WTC11 (cell line): ENCODE results near the gene AHSG. TPM values are rescaled to one million over a fixed set of nuclear protein-coding genes. Genes with fewer than 3 reads are reported as not detected.
A peak's percentile ranks its signal among the peaks of the same experiment; 100 is the strongest.

Experiments used
- ATAC-seq: fragments of 200-7000 bp; cut with Tn5 transposase; 2 replicates; pipeline ENCODE4 v1.10.0; 2021; ENCODE audit warnings: mild to moderate bottlenecking, moderate library complexity
- CTCF ChIA-PET: fragments of 300-600 bp; sonication (Branson Sonifier 250); formaldehyde crosslinking; loops from one replicate; lab custom pipeline; 2021; ENCODE audit warnings: antibody characterized with exemption; lab: Charles Lee
- POLR2A ChIA-PET: fragments of 350-600 bp; sonication (Branson Sonifier 250); formaldehyde crosslinking; loops from one replicate; lab custom pipeline; 2021; ENCODE audit warnings: antibody characterized with exemption; lab: Charles Lee
- DNase-seq: peaks from one replicate; pipeline ENCODE4 v3.0.0; 2021; ENCODE audit warnings: low spot score
- H3K27ac Mint-ChIP-seq: 2 replicates; pipeline ENCODE4 v1.8.0; 2021; ENCODE audit warnings: mixed read lengths
- H3K27me3 Mint-ChIP-seq: 2 replicates; pipeline ENCODE4 v1.8.0; 2021; ENCODE audit warnings: low read depth, mild to moderate bottlenecking, moderate library complexity, mixed read lengths
- H3K36me3 Mint-ChIP-seq: 2 replicates; pipeline ENCODE4 v1.8.0; 2021; ENCODE audit warnings: mixed read lengths
- H3K4me1 Mint-ChIP-seq: 2 replicates; pipeline ENCODE4 v1.8.0; 2022; ENCODE audit warnings: mixed read lengths
- H3K4me3 Mint-ChIP-seq: 2 replicates; pipeline ENCODE4 v1.8.0; 2021; ENCODE audit warnings: mild to moderate bottlenecking, moderate library complexity, mixed read lengths
- H3K9me3 Mint-ChIP-seq: 2 replicates; pipeline ENCODE4 v1.8.0; 2021; ENCODE audit warnings: mixed read lengths
- GABPB1 ChIP-seq: sonication (generic); formaldehyde crosslinking; IDR thresholded peaks from 2 replicates; pipeline ENCODE4 v1.8.1; 2023; ENCODE audit warnings: mild to moderate bottlenecking, missing genetic modification reagents
- GRHL2 ChIP-seq: fragments of 250-450 bp; sonication (Bioruptor Pico); IDR thresholded peaks from 2 replicates; pipeline ENCODE4 v1.8.0; 2022; ENCODE audit warnings: mild to moderate bottlenecking, moderate library complexity; ENCODE audit not compliant: insufficient replicate concordance, severe bottlenecking
- GTF2I ChIP-seq: fragments of 250-450 bp; sonication (Bioruptor Pico); conservative IDR thresholded peaks from 2 replicates; pipeline ENCODE4 v1.4.0; 2021; ENCODE audit warnings: mild to moderate bottlenecking
- NFYB ChIP-seq: sonication (generic); formaldehyde crosslinking; conservative IDR thresholded peaks from 2 replicates; pipeline ENCODE4 v1.8.0; 2022; ENCODE audit warnings: low read depth, missing genetic modification reagents
- NR3C1 ChIP-seq: sonication (generic); formaldehyde crosslinking; conservative IDR thresholded peaks from 2 replicates; pipeline ENCODE4 v1.8.1; 2023; ENCODE audit warnings: low read depth, mild to moderate bottlenecking, missing genetic modification reagents
- OVOL2 ChIP-seq: fragments of 250-450 bp; sonication (Bioruptor Pico); IDR thresholded peaks from 2 replicates; pipeline ENCODE4 v1.9.0; 2021; ENCODE audit warnings: mild to moderate bottlenecking, borderline replicate concordance
- SMAD3 ChIP-seq: sonication (generic); formaldehyde crosslinking; IDR thresholded peaks from 2 replicates; pipeline ENCODE4 v1.8.0; 2022; ENCODE audit warnings: missing genetic modification reagents, mild to moderate bottlenecking, borderline replicate concordance
- ZNF317 ChIP-seq: sonication (generic); formaldehyde crosslinking; IDR thresholded peaks from 2 replicates; pipeline ENCODE4 v1.8.1; 2023; ENCODE audit warnings: low read depth, mild to moderate bottlenecking, moderate library complexity, missing genetic modification reagents, borderline replicate concordance
- total RNA-seq: library from RNA; stranded (reverse); gene quantifications from 3 replicates; pipeline ENCODE4 v1.2.3, GENCODE V29; 2021
- TF ChIP-seq, protein P1 (sequence below): sonication (generic); formaldehyde crosslinking; IDR thresholded peaks from 2 replicates; pipeline ENCODE4 v1.8.0; 2022; ENCODE audit warnings: missing genetic modification reagents
- TF ChIP-seq, protein P2 (sequence below): fragments of 250-450 bp; sonication (Bioruptor Pico); IDR thresholded peaks from 2 replicates; pipeline ENCODE4 v1.9.0; 2021; ENCODE audit warnings: moderate library complexity, mild to moderate bottlenecking, inconsistent platforms, borderline replicate concordance
- TF ChIP-seq, protein P3 (sequence below): sonication (generic); formaldehyde crosslinking; IDR thresholded peaks from 2 replicates; pipeline ENCODE4 v1.8.1; 2022; ENCODE audit warnings: low read depth, missing genetic modification reagents, borderline replicate concordance
- TF ChIP-seq, protein P4 (sequence below): sonication (generic); formaldehyde crosslinking; IDR thresholded peaks from 2 replicates; pipeline ENCODE4 v1.8.1; 2022; ENCODE audit warnings: low read depth, mild to moderate bottlenecking, moderate library complexity, missing genetic modification reagents, borderline replicate concordance
- TF ChIP-seq, protein P5 (sequence below): sonication (generic); formaldehyde crosslinking; IDR thresholded peaks from 2 replicates; pipeline ENCODE4 v1.8.1; 2023; ENCODE audit warnings: mild to moderate bottlenecking, moderate library complexity, missing genetic modification reagents
- TF ChIP-seq, protein P6 (sequence below): sonication (generic); formaldehyde crosslinking; conservative IDR thresholded peaks from 2 replicates; pipeline ENCODE4 v1.8.1; 2022; ENCODE audit warnings: mild to moderate bottlenecking, missing genetic modification reagents
- TF ChIP-seq, protein P7 (sequence below): sonication (generic); formaldehyde crosslinking; IDR thresholded peaks from 2 replicates; pipeline ENCODE4 v1.8.1; 2023; ENCODE audit warnings: mild to moderate bottlenecking, missing genetic modification reagents, borderline replicate concordance
- TF ChIP-seq, protein P8 (sequence below): sonication (generic); formaldehyde crosslinking; conservative IDR thresholded peaks from 2 replicates; pipeline ENCODE4 v1.8.1; 2023; ENCODE audit warnings: mild to moderate bottlenecking, low read depth, missing genetic modification reagents, moderate library complexity
- TF ChIP-seq, protein P9 (sequence below): fragments of 250-450 bp; sonication (Bioruptor Pico); IDR thresholded peaks from 2 replicates; pipeline ENCODE4 v1.8.0; 2021; ENCODE audit warnings: mild to moderate bottlenecking

AHSG gene
- total RNA-seq, 1 experiment from 2014 or later, result 1.9 TPM

DNA sequence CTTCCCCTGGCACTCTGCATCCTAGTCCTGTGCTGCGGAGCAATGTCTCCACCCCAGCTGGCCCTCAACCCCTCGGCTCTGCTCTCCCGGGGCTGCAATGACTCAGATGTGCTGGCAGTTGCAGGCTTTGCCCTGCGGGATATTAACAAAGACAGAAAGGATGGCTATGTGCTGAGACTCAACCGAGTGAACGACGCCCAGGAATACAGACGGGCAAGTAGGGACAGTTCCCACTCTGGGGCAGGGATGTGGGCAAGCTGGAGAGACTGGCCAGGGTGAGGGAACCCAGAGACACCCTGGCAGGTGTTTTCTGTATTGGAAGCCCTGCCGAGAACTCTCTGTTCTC lies 27.6 kb downstream of the AHSG start:
- H3K4me1 Mint-ChIP-seq, result peaks cover 34% of the 10 kb centered on the region
- H3K4me3 Mint-ChIP-seq, result no peak overlapping the region
- TF ChIP-seq, protein P1, sequence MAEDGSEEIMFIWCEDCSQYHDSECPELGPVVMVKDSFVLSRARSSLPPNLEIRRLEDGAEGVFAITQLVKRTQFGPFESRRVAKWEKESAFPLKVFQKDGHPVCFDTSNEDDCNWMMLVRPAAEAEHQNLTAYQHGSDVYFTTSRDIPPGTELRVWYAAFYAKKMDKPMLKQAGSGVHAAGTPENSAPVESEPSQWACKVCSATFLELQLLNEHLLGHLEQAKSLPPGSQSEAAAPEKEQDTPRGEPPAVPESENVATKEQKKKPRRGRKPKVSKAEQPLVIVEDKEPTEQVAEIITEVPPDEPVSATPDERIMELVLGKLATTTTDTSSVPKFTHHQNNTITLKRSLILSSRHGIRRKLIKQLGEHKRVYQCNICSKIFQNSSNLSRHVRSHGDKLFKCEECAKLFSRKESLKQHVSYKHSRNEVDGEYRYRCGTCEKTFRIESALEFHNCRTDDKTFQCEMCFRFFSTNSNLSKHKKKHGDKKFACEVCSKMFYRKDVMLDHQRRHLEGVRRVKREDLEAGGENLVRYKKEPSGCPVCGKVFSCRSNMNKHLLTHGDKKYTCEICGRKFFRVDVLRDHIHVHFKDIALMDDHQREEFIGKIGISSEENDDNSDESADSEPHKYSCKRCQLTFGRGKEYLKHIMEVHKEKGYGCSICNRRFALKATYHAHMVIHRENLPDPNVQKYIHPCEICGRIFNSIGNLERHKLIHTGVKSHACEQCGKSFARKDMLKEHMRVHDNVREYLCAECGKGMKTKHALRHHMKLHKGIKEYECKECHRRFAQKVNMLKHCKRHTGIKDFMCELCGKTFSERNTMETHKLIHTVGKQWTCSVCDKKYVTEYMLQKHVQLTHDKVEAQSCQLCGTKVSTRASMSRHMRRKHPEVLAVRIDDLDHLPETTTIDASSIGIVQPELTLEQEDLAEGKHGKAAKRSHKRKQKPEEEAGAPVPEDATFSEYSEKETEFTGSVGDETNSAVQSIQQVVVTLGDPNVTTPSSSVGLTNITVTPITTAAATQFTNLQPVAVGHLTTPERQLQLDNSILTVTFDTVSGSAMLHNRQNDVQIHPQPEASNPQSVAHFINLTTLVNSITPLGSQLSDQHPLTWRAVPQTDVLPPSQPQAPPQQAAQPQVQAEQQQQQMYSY (CRISPR knock-in tag), result no peak
- TF ChIP-seq, protein P2, sequence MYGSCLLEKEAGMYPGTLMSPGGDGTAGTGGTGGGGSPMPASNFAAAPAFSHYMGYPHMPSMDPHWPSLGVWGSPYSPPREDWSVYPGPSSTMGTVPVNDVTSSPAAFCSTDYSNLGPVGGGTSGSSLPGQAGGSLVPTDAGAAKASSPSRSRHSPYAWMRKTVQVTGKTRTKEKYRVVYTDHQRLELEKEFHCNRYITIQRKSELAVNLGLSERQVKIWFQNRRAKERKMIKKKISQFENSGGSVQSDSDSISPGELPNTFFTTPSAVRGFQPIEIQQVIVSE (CRISPR knock-in tag), result no peak
- TF ChIP-seq GRHL2 (CRISPR knock-in tag) (no peak), NR3C1 (no peak), SMAD3 (CRISPR knock-in tag) (no peak), NFYB (CRISPR knock-in tag) (no peak)
- TF ChIP-seq, protein P3, sequence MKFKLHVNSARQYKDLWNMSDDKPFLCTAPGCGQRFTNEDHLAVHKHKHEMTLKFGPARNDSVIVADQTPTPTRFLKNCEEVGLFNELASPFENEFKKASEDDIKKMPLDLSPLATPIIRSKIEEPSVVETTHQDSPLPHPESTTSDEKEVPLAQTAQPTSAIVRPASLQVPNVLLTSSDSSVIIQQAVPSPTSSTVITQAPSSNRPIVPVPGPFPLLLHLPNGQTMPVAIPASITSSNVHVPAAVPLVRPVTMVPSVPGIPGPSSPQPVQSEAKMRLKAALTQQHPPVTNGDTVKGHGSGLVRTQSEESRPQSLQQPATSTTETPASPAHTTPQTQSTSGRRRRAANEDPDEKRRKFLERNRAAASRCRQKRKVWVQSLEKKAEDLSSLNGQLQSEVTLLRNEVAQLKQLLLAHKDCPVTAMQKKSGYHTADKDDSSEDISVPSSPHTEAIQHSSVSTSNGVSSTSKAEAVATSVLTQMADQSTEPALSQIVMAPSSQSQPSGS, result no peak
- TF ChIP-seq, protein P4, sequence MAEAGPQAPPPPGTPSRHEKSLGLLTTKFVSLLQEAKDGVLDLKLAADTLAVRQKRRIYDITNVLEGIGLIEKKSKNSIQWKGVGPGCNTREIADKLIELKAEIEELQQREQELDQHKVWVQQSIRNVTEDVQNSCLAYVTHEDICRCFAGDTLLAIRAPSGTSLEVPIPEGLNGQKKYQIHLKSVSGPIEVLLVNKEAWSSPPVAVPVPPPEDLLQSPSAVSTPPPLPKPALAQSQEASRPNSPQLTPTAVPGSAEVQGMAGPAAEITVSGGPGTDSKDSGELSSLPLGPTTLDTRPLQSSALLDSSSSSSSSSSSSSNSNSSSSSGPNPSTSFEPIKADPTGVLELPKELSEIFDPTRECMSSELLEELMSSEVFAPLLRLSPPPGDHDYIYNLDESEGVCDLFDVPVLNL (CRISPR knock-in tag), result no peak
- TF ChIP-seq, protein P5, sequence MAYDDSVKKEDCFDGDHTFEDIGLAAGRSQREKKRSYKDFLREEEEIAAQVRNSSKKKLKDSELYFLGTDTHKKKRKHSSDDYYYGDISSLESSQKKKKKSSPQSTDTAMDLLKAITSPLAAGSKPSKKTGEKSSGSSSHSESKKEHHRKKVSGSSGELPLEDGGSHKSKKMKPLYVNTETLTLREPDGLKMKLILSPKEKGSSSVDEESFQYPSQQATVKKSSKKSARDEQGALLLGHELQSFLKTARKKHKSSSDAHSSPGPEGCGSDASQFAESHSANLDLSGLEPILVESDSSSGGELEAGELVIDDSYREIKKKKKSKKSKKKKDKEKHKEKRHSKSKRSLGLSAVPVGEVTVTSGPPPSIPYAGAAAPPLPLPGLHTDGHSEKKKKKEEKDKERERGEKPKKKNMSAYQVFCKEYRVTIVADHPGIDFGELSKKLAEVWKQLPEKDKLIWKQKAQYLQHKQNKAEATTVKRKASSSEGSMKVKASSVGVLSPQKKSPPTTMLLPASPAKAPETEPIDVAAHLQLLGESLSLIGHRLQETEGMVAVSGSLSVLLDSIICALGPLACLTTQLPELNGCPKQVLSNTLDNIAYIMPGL (CRISPR knock-in tag), result no peak
- CTCF ChIA-PET, result interaction anchor here (1.0 kb wide), 1 partner anchor 25 kb away, joined by 6 read pairs; no protein-coding TSS in a partner anchor
- no peak overlapping the region for H3K27ac Mint-ChIP-seq
- ATAC-seq, result peak; percentile 84
- H3K27me3 Mint-ChIP-seq, result peaks cover 11% of the 10 kb centered on the region
- no peaks in the 10 kb centered on the region for H3K36me3 Mint-ChIP-seq
- H3K9me3 Mint-ChIP-seq, result peaks cover 5% of the 10 kb centered on the region
- POLR2A ChIA-PET, result no interaction called here
- no peak for DNase-seq

DNA sequence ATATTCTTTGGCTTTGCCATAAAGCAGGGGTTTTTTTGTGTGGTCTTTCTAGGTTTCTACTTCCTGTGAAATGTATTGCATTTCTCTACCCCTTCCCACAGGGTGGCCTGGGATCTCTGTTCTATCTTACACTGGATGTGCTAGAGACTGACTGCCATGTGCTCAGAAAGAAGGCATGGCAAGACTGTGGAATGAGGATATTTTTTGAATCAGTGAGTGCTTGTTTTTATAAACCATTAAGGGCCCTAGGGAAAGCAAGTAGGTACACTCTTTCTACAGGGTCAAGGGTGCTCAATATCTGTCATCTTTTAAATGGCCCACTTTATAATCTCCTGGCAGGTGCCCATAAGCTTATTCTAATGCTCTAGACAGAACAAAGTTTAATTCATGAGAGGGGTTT lies 28.1 kb downstream of the AHSG start:
- CTCF ChIA-PET, result no interaction called here
- no peak overlapping the region for H3K4me3 Mint-ChIP-seq
- POLR2A ChIA-PET, result no interaction called here
- H3K36me3 Mint-ChIP-seq, result no peaks in the 10 kb centered on the region
- H3K27ac Mint-ChIP-seq, result no peak overlapping the region
- DNase-seq (no peak), ATAC-seq (no peak)
- H3K27me3 Mint-ChIP-seq, result peaks cover 11% of the 10 kb centered on the region
- TF ChIP-seq OVOL2 (CRISPR knock-in tag), result no peak
- TF ChIP-seq, protein P6, sequence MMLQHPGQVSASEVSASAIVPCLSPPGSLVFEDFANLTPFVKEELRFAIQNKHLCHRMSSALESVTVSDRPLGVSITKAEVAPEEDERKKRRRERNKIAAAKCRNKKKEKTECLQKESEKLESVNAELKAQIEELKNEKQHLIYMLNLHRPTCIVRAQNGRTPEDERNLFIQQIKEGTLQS (CRISPR knock-in tag), result no peak
- TF ChIP-seq ZNF317 (CRISPR knock-in tag), result no peak
- TF ChIP-seq, protein P7, sequence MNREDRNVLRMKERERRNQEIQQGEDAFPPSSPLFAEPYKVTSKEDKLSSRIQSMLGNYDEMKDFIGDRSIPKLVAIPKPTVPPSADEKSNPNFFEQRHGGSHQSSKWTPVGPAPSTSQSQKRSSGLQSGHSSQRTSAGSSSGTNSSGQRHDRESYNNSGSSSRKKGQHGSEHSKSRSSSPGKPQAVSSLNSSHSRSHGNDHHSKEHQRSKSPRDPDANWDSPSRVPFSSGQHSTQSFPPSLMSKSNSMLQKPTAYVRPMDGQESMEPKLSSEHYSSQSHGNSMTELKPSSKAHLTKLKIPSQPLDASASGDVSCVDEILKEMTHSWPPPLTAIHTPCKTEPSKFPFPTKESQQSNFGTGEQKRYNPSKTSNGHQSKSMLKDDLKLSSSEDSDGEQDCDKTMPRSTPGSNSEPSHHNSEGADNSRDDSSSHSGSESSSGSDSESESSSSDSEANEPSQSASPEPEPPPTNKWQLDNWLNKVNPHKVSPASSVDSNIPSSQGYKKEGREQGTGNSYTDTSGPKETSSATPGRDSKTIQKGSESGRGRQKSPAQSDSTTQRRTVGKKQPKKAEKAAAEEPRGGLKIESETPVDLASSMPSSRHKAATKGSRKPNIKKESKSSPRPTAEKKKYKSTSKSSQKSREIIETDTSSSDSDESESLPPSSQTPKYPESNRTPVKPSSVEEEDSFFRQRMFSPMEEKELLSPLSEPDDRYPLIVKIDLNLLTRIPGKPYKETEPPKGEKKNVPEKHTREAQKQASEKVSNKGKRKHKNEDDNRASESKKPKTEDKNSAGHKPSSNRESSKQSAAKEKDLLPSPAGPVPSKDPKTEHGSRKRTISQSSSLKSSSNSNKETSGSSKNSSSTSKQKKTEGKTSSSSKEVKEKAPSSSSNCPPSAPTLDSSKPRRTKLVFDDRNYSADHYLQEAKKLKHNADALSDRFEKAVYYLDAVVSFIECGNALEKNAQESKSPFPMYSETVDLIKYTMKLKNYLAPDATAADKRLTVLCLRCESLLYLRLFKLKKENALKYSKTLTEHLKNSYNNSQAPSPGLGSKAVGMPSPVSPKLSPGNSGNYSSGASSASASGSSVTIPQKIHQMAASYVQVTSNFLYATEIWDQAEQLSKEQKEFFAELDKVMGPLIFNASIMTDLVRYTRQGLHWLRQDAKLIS, result no peak
- TF ChIP-seq GABPB1, result no peak
- TF ChIP-seq, protein P8, sequence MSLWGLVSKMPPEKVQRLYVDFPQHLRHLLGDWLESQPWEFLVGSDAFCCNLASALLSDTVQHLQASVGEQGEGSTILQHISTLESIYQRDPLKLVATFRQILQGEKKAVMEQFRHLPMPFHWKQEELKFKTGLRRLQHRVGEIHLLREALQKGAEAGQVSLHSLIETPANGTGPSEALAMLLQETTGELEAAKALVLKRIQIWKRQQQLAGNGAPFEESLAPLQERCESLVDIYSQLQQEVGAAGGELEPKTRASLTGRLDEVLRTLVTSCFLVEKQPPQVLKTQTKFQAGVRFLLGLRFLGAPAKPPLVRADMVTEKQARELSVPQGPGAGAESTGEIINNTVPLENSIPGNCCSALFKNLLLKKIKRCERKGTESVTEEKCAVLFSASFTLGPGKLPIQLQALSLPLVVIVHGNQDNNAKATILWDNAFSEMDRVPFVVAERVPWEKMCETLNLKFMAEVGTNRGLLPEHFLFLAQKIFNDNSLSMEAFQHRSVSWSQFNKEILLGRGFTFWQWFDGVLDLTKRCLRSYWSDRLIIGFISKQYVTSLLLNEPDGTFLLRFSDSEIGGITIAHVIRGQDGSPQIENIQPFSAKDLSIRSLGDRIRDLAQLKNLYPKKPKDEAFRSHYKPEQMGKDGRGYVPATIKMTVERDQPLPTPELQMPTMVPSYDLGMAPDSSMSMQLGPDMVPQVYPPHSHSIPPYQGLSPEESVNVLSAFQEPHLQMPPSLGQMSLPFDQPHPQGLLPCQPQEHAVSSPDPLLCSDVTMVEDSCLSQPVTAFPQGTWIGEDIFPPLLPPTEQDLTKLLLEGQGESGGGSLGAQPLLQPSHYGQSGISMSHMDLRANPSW (CRISPR knock-in tag), result no peak
- TF ChIP-seq, protein P9, sequence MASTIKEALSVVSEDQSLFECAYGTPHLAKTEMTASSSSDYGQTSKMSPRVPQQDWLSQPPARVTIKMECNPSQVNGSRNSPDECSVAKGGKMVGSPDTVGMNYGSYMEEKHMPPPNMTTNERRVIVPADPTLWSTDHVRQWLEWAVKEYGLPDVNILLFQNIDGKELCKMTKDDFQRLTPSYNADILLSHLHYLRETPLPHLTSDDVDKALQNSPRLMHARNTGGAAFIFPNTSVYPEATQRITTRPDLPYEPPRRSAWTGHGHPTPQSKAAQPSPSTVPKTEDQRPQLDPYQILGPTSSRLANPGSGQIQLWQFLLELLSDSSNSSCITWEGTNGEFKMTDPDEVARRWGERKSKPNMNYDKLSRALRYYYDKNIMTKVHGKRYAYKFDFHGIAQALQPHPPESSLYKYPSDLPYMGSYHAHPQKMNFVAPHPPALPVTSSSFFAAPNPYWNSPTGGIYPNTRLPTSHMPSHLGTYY, result no peak
- no peak for TF ChIP-seq GTF2I (CRISPR knock-in tag)
- H3K9me3 Mint-ChIP-seq, result peaks cover 5% of the 10 kb centered on the region
- peaks cover 34% of the 10 kb centered on the region for H3K4me1 Mint-ChIP-seq
